CD14-positive monocyte (primary cell): ENCODE data around the gene PCNT. TPM values are rescaled to one million over a fixed set of nuclear protein-coding genes. Genes with fewer than 3 reads are reported as not detected.

Source experiments
- DNase-seq, 3 donors: peaks; one replicate each; pipeline ENCODE4 v3.0.0-alpha.2; 2011 to 2022
- H2AFZ ChIP-seq: 2 replicates; pipeline ENCODE4 v1.6.0; 2012; ENCODE audit warnings: mild to moderate bottlenecking, low read depth, low read length, inconsistent platforms; ENCODE audit not compliant: insufficient read depth, poor library complexity, severe bottlenecking
- H3K27ac ChIP-seq, 2 donors: 1 replicate in 1 of 2; 2 replicates in 1 of 2; pipeline ENCODE4 v1.5.1; 2012 to 2013; ENCODE audit warnings: low read length in 2 of 2, control low read depth in 1 of 2, inconsistent platforms in 1 of 2, low read depth in 1 of 2, mild to moderate bottlenecking in 1 of 2
- H3K27me3 ChIP-seq, 2 donors: one replicate each; pipeline versions ENCODE4 v1.6.0 to v1.6.1; 2011 to 2013; ENCODE audit warnings: low read length in 2 of 2; ENCODE audit not compliant: control insufficient read depth in 2 of 2, insufficient read depth in 2 of 2
- H3K36me3 ChIP-seq, 2 donors: replicated peaks in 1 of 2; 1 replicate in 1 of 2; 2 replicates in 1 of 2; pipeline versions ENCODE4 v1.5.1 to v1.6.1; 2012 to 2013; ENCODE audit warnings: low read length in 2 of 2, control low read depth in 1 of 2, inconsistent platforms in 1 of 2, mild to moderate bottlenecking in 1 of 2; ENCODE audit not compliant: insufficient read depth in 2 of 2, control insufficient read depth in 1 of 2
- H3K4me1 ChIP-seq, 2 donors: 1 replicate in 1 of 2; 2 replicates in 1 of 2; pipeline versions ENCODE4 v1.5.1 to v1.6.1; 2012 to 2013; ENCODE audit warnings: low read length in 2 of 2, control low read depth in 1 of 2, inconsistent platforms in 1 of 2, mild to moderate bottlenecking in 1 of 2, moderate library complexity in 1 of 2; ENCODE audit not compliant: insufficient read depth in 2 of 2, control insufficient read depth in 1 of 2
- H3K4me2 ChIP-seq: replicated peaks from 2 replicates; pipeline ENCODE3; 2012; ENCODE audit warnings: low read length, moderate library complexity, mild to moderate bottlenecking; ENCODE audit not compliant: poor library complexity, severe bottlenecking; ENCODE audit errors: extremely low read depth
- H3K4me3 ChIP-seq, 3 experiments: fragments of 200-600 bp in 1 of 3; sonication (generic) in 1 of 3; replicated peaks in 1 of 3; 1 replicate in 2 of 3; 2 replicates in 1 of 3; pipeline ENCODE4 v1.5.1; 2011 to 2013; ENCODE audit warnings: low read length in 3 of 3, mild to moderate bottlenecking in 3 of 3, control low read depth in 2 of 3, low read depth in 2 of 3, inconsistent platforms in 1 of 3, moderate library complexity in 1 of 3
- H3K79me2 ChIP-seq: 2 replicates; pipeline ENCODE4 v1.6.0; 2012; ENCODE audit warnings: mild to moderate bottlenecking, control low read depth, inconsistent platforms, low read length, moderate library complexity; ENCODE audit not compliant: insufficient read depth
- H3K9ac ChIP-seq: 2 replicates; pipeline ENCODE4 v1.6.0; 2017; ENCODE audit warnings: low read length, mild to moderate bottlenecking; ENCODE audit not compliant: insufficient read depth, poor library complexity, severe bottlenecking
- H3K9me3 ChIP-seq, 2 donors: replicated peaks in 1 of 2; 1 replicate in 1 of 2; 2 replicates in 1 of 2; pipeline versions ENCODE4 v1.5.1 to v1.6.1; 2012 to 2013; ENCODE audit warnings: low read length in 2 of 2, control low read depth in 1 of 2; ENCODE audit not compliant: control insufficient read depth in 1 of 2, insufficient read depth in 1 of 2
- H4K20me1 ChIP-seq: 2 replicates; pipeline ENCODE4 v1.6.0; 2012; ENCODE audit warnings: mild to moderate bottlenecking, low read length, control low read depth, moderate library complexity; ENCODE audit not compliant: insufficient read depth
- H3K27ac Mint-ChIP-seq, 7 donors: one replicate each; pipeline ENCODE4 v1.8.0; 2020; ENCODE audit warnings: mild to moderate bottlenecking in 7 of 7, mixed read lengths in 7 of 7, moderate library complexity in 6 of 7, inconsistent platforms in 2 of 7
- H3K27me3 Mint-ChIP-seq, 3 donors: one replicate each; pipeline ENCODE4 v1.8.0; 2021 to 2022; ENCODE audit warnings: low read depth in 3 of 3, mild to moderate bottlenecking in 3 of 3, mixed read lengths in 3 of 3, moderate library complexity in 3 of 3, inconsistent platforms in 1 of 3
- H3K36me3 Mint-ChIP-seq, 2 donors: one replicate each; pipeline ENCODE4 v1.8.0; 2020; ENCODE audit warnings: mixed read lengths in 2 of 2, inconsistent platforms in 1 of 2, mild to moderate bottlenecking in 1 of 2
- H3K4me1 Mint-ChIP-seq: one replicate; pipeline ENCODE4 v1.8.0; 2020; ENCODE audit warnings: mild to moderate bottlenecking, mixed read lengths
- H3K4me3 Mint-ChIP-seq, 2 donors: one replicate each; pipeline ENCODE4 v1.8.0; 2020; ENCODE audit warnings: mild to moderate bottlenecking in 2 of 2, mixed read lengths in 2 of 2, moderate library complexity in 1 of 2
- H3K9me3 Mint-ChIP-seq, 7 donors: one replicate each; pipeline ENCODE4 v1.8.0; 2020 to 2022; ENCODE audit warnings: mixed read lengths in 7 of 7, mild to moderate bottlenecking in 6 of 7, moderate library complexity in 6 of 7, inconsistent platforms in 2 of 7
- CTCF ChIP-seq: fragments of 200-600 bp; IDR thresholded peaks from one replicate; pipeline ENCODE4 v1.8.0; 2022; ENCODE audit warnings: antibody characterized with exemption, mild to moderate bottlenecking
- WGBS: methylation state at CpG from one replicate; pipeline ENCODE4 v1.1.5; 2013; ENCODE audit warnings: missing lambda C conversion rate; ENCODE audit not compliant: insufficient coverage; 5-methylcytosine and 5-hydroxymethylcytosine counted together
- intact Hi-C, 2 donors: fragments of 100-400 bp; cut with micrococcal nuclease; formaldehyde crosslinking; loops; one replicate each; pipeline versions ENCODE4 v1.15.0 to v1.15.1; 2023
- polyA plus RNA-seq, 3 donors: library from polyadenylated mRNA; depleted of rRNA in 1 of 3; unstranded in 2 of 3; stranded (reverse) in 1 of 3; fragments of 300-500 nt in 2 of 3; fragments of >200 nt in 1 of 3; fragmentation: Illumina TruSeq in 2 of 3; gene quantifications; 1 replicate in 2 of 3; 2 replicates in 1 of 3; pipeline ENCODE4 v1.2.3, GENCODE V29; 2012 to 2021

PCNT gene
- polyA plus RNA-seq, 3 donors = 4.2 to 16.3 (median 5.1) TPM

GRCh38 chr21:46412521-46413364 lies 88.8 kb downstream of the PCNT start:
- Histone ChIP-seq H4K20me1 (no peaks in the 10 kb centered on the region), H3K27me3 (no peaks in the 10 kb centered on the region), H3K9me3 (no peaks in the 10 kb centered on the region), H3K4me2 (no peak overlapping the region), H3K27ac (no peak overlapping the region), H3K9ac (no peak overlapping the region), H3K4me3 (no peak overlapping the region), H2AFZ (no peak overlapping the region), H3K4me1 (no peaks in the 10 kb centered on the region), H3K79me2 (no peaks in the 10 kb centered on the region), H3K36me3 (peaks cover 39 to 84% of the 10 kb centered on the region in 2 donors)
- Mint-ChIP-seq H3K27me3 (peaks cover 0 to 1% (median 0%) of the 10 kb centered on the region in 3 donors), H3K36me3 (peaks cover 48 to 83% of the 10 kb centered on the region in 2 donors), H3K27ac (no peak overlapping the region), H3K9me3 (no peaks in the 10 kb centered on the region), H3K4me3 (no peak overlapping the region), H3K4me1 (no peaks in the 10 kb centered on the region)
- WGBS = 97% methylated on average over 13 of the region's 39 CpGs
- intact Hi-C loops = no loop called here
- TF ChIP-seq CTCF = no peak
- no peak for DNase-seq

DNA sequence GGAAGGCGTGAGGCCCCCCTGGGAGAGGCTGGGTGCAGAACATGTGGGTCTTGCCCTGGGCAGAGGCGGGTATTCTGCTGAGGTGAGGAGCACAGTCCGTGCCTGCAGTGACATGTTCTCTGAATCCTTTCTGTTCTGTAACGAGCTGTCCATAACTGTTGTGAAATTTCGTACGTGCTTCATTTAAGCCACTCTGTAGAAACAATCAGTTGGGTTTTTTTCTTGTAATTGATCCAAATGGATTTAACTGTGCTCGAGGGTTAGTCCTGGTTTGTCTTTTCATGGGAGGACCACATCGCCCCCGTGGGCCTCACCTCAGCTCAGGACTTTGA lies 89.4 kb downstream of the PCNT start:
- H3K27ac ChIP-seq = no peak overlapping the region
- Mint-ChIP-seq H3K27me3 (peaks cover 0 to 1% (median 0%) of the 10 kb centered on the region in 3 donors), H3K4me3 (no peak overlapping the region), H3K27ac (no peak overlapping the region), H3K36me3 (peaks cover 50 to 84% of the 10 kb centered on the region in 2 donors), H3K9me3 (no peaks in the 10 kb centered on the region), H3K4me1 (no peaks in the 10 kb centered on the region)
- no peaks in the 10 kb centered on the region for H3K79me2 ChIP-seq
- H3K9ac ChIP-seq = no peak overlapping the region
- intact Hi-C loops = no loop called here
- no peak overlapping the region for H3K4me3 ChIP-seq
- no peak overlapping the region for H2AFZ ChIP-seq
- H3K4me1 ChIP-seq = no peaks in the 10 kb centered on the region
- no peaks in the 10 kb centered on the region for H3K27me3 ChIP-seq
- no peak for TF ChIP-seq CTCF
- WGBS = 97% methylated on average over 8 of the region's 9 CpGs
- no peak overlapping the region for H3K4me2 ChIP-seq
- H3K36me3 ChIP-seq = peaks cover 38 to 84% of the 10 kb centered on the region in 2 donors
- no peak for DNase-seq
- no peaks in the 10 kb centered on the region for H3K9me3 ChIP-seq
- H4K20me1 ChIP-seq = no peaks in the 10 kb centered on the region
